A549 (cell line): ENCODE results near the gene BCORL1. TPM values are rescaled to one million over a fixed set of nuclear protein-coding genes. Genes with fewer than 3 reads are reported as not detected.

Source experiments
- ATAC-seq, 2 experiments: fragments of 200-7000 bp in 1 of 2; fragments of >200 bp in 1 of 2; cut with Nextera tagmentation in 1 of 2; cut with Tn5 transposase in 1 of 2; 3 replicates each; pipeline versions ENCODE4 v1.8.0 to v1.9.1; 2018 to 2020; ENCODE audit warnings: mild to moderate bottlenecking in 1 of 2, moderate library complexity in 1 of 2
- CTCF ChIA-PET: fragments of 300-600 bp; sonication (Branson Sonifier 250); formaldehyde crosslinking; extraction: SDS; loops from one replicate; lab custom pipeline; 2021; ENCODE audit warnings: antibody characterized with exemption, inconsistent platforms; lab: Yijun Ruan, JAX
- POLR2A ChIA-PET: fragments of 350-600 bp; formaldehyde crosslinking; extraction: SDS; loops from one replicate; lab custom pipeline; 2021; ENCODE audit warnings: antibody characterized with exemption, inconsistent platforms; lab: Yijun Ruan, JAX
- DNase-seq, 2 experiments: peaks; one replicate each; pipeline versions ENCODE4 v3.0.0 to v3.0.0-alpha.2; 2011 to 2016; ENCODE audit warnings: low read depth in 1 of 2, low spot score in 1 of 2
- FAIRE-seq: peaks from 2 replicates; lab custom pipeline; 2011; peaks lifted over from hg19 to GRCh38; lab: Jason Lieb, UNC
- H3K27ac ChIP-seq, 2 experiments: fragments of >200 bp; sonication (Bioruptor Twin); formaldehyde crosslinking; 3 replicates each; pipeline ENCODE4 v1.5.1; 2016 to 2017
- H3K4me1 ChIP-seq: fragments of >200 bp; sonication (Bioruptor Twin); formaldehyde crosslinking; 3 replicates; pipeline ENCODE4 v1.6.1; 2016
- H3K4me2 ChIP-seq: fragments of >200 bp; sonication (Bioruptor Twin); formaldehyde crosslinking; 3 replicates; pipeline ENCODE4 v1.6.1; 2016
- H3K4me3 ChIP-seq: fragments of >200 bp; sonication (Bioruptor Twin); formaldehyde crosslinking; 3 replicates; pipeline ENCODE4 v1.5.1; 2016
- H3K9me3 ChIP-seq: fragments of >200 bp; sonication (Bioruptor Twin); formaldehyde crosslinking; 3 replicates; pipeline ENCODE4 v1.6.1; 2016
- BHLHE40 ChIP-seq: IDR thresholded peaks from 2 replicates; pipeline ENCODE4 v1.6.1; 2012; ENCODE audit warnings: low read depth, low read length, inconsistent platforms
- CBX2 ChIP-seq: fragments of 200-600 bp; sonication (generic); IDR thresholded peaks from 2 replicates; pipeline ENCODE4 v1.6.1; 2016; ENCODE audit warnings: low read depth, mild to moderate bottlenecking, borderline replicate concordance
- CHD4 ChIP-seq: fragments of 200-600 bp; sonication (generic); IDR thresholded peaks from 2 replicates; pipeline ENCODE4 v1.6.1; 2016; ENCODE audit warnings: antibody characterized with exemption, mild to moderate bottlenecking, borderline replicate concordance
- CTCF ChIP-seq: fragments of >200 bp; sonication (Bioruptor Twin); formaldehyde crosslinking; IDR thresholded peaks from 3 replicates; pipeline ENCODE4 v1.5.1; 2016
- FOXS1 ChIP-seq: fragments of 250-450 bp; sonication (Bioruptor Pico); IDR thresholded peaks from 2 replicates; pipeline ENCODE4 v1.5.0; 2020; ENCODE audit warnings: mild to moderate bottlenecking, moderate library complexity
- HOXB13 ChIP-seq: fragments of 250-450 bp; sonication (Bioruptor Pico); IDR thresholded peaks from 2 replicates; pipeline ENCODE4 v1.5.0; 2020; ENCODE audit warnings: low read depth, mild to moderate bottlenecking, moderate library complexity
- HOXB5 ChIP-seq: fragments of 250-450 bp; sonication (Bioruptor Pico); IDR thresholded peaks from 2 replicates; pipeline ENCODE4 v1.5.0; 2020; ENCODE audit warnings: mild to moderate bottlenecking, moderate library complexity
- KDM5A ChIP-seq: fragments of 200-600 bp; sonication (generic); IDR thresholded peaks from 2 replicates; pipeline ENCODE4 v1.6.1; 2016; ENCODE audit warnings: antibody characterized with exemption, mild to moderate bottlenecking
- MAFK ChIP-seq: fragments of 450-650 bp; IDR thresholded peaks from 2 replicates; pipeline ENCODE4 v1.6.1; 2014; ENCODE audit not compliant: partially characterized antibody
- MAX ChIP-seq: IDR thresholded peaks from 2 replicates; pipeline ENCODE4 v1.6.1; 2012
- MAZ ChIP-seq: fragments of 150-350 bp; IDR thresholded peaks from 2 replicates; pipeline ENCODE4 v1.6.1; 2014; ENCODE audit warnings: antibody characterized with exemption, low read depth, low read length, borderline replicate concordance
- NFE2L2 ChIP-seq: fragments of 150-350 bp; conservative IDR thresholded peaks from 2 replicates; pipeline ENCODE4 v1.6.1; 2014; ENCODE audit warnings: low read length
- PHF8 ChIP-seq: fragments of 200-600 bp; sonication (generic); IDR thresholded peaks from 2 replicates; pipeline ENCODE4 v1.6.1; 2016; ENCODE audit warnings: low read depth, mild to moderate bottlenecking, antibody characterized with exemption, moderate library complexity, borderline replicate concordance
- REST ChIP-seq: fragments of 200-600 bp; sonication (generic); IDR thresholded peaks from 2 replicates; pipeline ENCODE4 v1.6.1; 2016; ENCODE audit warnings: antibody characterized with exemption, mild to moderate bottlenecking, moderate library complexity
- RFX5 ChIP-seq: fragments of 450-650 bp; IDR thresholded peaks from 2 replicates; pipeline ENCODE4 v1.7.1; 2014; ENCODE audit warnings: antibody characterized with exemption, mild to moderate bottlenecking, moderate library complexity
- TFCP2L1 ChIP-seq: fragments of 250-450 bp; sonication (Bioruptor Pico); IDR thresholded peaks from 2 replicates; pipeline ENCODE4 v1.5.0; 2021; ENCODE audit warnings: mild to moderate bottlenecking
- ZC3H11A ChIP-seq: fragments of 450-650 bp; IDR thresholded peaks from 2 replicates; pipeline ENCODE4 v1.6.1; 2014; ENCODE audit warnings: antibody characterized with exemption, mild to moderate bottlenecking
- ZNF302 ChIP-seq: fragments of 250-450 bp; sonication (Bioruptor Pico); IDR thresholded peaks from 2 replicates; pipeline ENCODE4 v1.9.0; 2021; ENCODE audit warnings: inconsistent platforms, mild to moderate bottlenecking, moderate library complexity
- ZSCAN20 ChIP-seq: fragments of 250-450 bp; sonication (Bioruptor Pico); IDR thresholded peaks from 2 replicates; pipeline ENCODE4 v1.8.0; 2022; ENCODE audit warnings: mild to moderate bottlenecking, moderate library complexity
- WGBS: methylation state at CpG from one replicate; pipeline ENCODE4 v1.1.6; 2017; ENCODE audit errors: missing lambda C conversion rate; 5-methylcytosine and 5-hydroxymethylcytosine counted together
- polyA plus RNA-seq, 4 experiments: library from polyadenylated mRNA; depleted of rRNA in 3 of 4; stranded (reverse); fragments of >200 nt; fragmentation: RNase III in 1 of 4; extraction: RNeasy Plus Mini Kit Qiagen cat#74134 plus additional on column Dnase treatment in 1 of 4; gene quantifications; 2 replicates in 3 of 4; 3 replicates in 1 of 4; pipeline ENCODE4 v1.2.3, GENCODE V29; 2011 to 2017
- TF ChIP-seq, protein P1 (sequence below): fragments of 150-350 bp; IDR thresholded peaks from 2 replicates; pipeline ENCODE4 v1.6.1; 2014; ENCODE audit warnings: low read depth, mild to moderate bottlenecking, low read length
- TF ChIP-seq, protein P2 (sequence below): IDR thresholded peaks from 2 replicates; pipeline ENCODE4 v1.6.1; 2012
- TF ChIP-seq, protein P3 (sequence below): fragments of 450-650 bp; IDR thresholded peaks from 2 replicates; pipeline ENCODE4 v1.6.1; 2014; ENCODE audit warnings: antibody characterized with exemption

BCORL1 gene
- polyA plus RNA-seq, 2 of the 4 experiments (the other 2 are of a cell fraction): 1.4 to 6.1 TPM

DNA sequence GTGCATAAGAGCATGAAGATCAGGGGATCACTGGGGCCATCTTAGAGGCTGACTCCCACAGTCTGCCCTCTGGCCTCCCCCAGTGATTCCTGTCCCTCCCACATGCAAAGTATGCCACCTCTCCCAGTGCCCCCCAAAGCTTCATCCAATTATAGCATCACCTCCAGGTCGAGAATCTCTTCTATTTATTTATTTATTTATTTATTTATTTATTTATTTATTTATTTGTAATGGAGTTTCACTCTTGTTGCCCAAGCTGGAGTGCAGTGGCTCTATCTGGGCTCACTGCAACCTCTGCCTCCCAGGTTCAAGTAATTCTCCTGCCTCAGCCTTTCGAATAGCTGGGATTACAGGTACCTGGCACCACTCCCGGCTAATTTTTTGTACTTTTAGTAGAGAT lies 50.1 kb downstream of the BCORL1 start:
- no peak for ATAC-seq
- WGBS: 79% methylated on average over 3 of the region's 3 CpGs
- Histone ChIP-seq H3K4me2 (no peak overlapping the region), H3K9me3 (no peaks in the 10 kb centered on the region), H3K4me3 (no peak overlapping the region), H3K4me1 (no peaks in the 10 kb centered on the region), H3K27ac (no peak overlapping the region)
- DNase-seq: no peak
- ChIA-PET POLR2A (interaction anchor here (1.1 kb wide), 1 partner anchor 101 kb away, joined by 3 read pairs; no protein-coding TSS in a partner anchor), CTCF (interaction anchor here (0.9 to 4.0 kb wide), 3 partner anchors 9 to 306 kb away, joined by 3 to 15 read pairs (median 4); no protein-coding TSS in a partner anchor)
- no peak for FAIRE-seq
- TF ChIP-seq CBX2 (no peak), ZC3H11A (peak; percentile 51; the same call in 1 of the 2 replicates)
- TF ChIP-seq, protein P1, sequence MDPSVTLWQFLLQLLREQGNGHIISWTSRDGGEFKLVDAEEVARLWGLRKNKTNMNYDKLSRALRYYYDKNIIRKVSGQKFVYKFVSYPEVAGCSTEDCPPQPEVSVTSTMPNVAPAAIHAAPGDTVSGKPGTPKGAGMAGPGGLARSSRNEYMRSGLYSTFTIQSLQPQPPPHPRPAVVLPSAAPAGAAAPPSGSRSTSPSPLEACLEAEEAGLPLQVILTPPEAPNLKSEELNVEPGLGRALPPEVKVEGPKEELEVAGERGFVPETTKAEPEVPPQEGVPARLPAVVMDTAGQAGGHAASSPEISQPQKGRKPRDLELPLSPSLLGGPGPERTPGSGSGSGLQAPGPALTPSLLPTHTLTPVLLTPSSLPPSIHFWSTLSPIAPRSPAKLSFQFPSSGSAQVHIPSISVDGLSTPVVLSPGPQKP: no peak

GRCh38 chrX:130034178-130034577 lies 51.7 kb downstream of the BCORL1 start:
- H3K4me3 ChIP-seq: no peak overlapping the region
- ATAC-seq: no peak
- TF ChIP-seq MAZ: no peak
- TF ChIP-seq RFX5: no peak
- TF ChIP-seq HOXB5 (CRISPR knock-in tag): no peak
- no peak for TF ChIP-seq PHF8
- TF ChIP-seq BHLHE40: no peak
- no peak for TF ChIP-seq KDM5A
- TF ChIP-seq REST: no peak
- no peak for TF ChIP-seq NFE2L2
- no peak for TF ChIP-seq MAFK
- TF ChIP-seq ZC3H11A: no peak
- WGBS: 87% methylated on average over 5 of the region's 7 CpGs
- no peak overlapping the region for H3K4me2 ChIP-seq
- H3K27ac ChIP-seq: no peak overlapping the region
- H3K4me1 ChIP-seq: no peaks in the 10 kb centered on the region
- H3K9me3 ChIP-seq: no peaks in the 10 kb centered on the region
- POLR2A ChIA-PET: no interaction called here
- FAIRE-seq: no peak
- no peak for DNase-seq
- CTCF ChIA-PET: interaction anchor here (0.7 to 4.0 kb wide), 3 partner anchors 109 to 429 kb away, joined by 3 to 15 read pairs (median 3); no protein-coding TSS in a partner anchor

GRCh38 chrX:130039847-130040246 lies 57.4 kb downstream of the BCORL1 start:
- ATAC-seq (no peak), FAIRE-seq (no peak)
- H3K9me3 ChIP-seq: no peaks in the 10 kb centered on the region
- no peak overlapping the region for H3K27ac ChIP-seq
- no peaks in the 10 kb centered on the region for H3K4me1 ChIP-seq
- H3K4me2 ChIP-seq: no peak overlapping the region
- no peak overlapping the region for H3K4me3 ChIP-seq
- TF ChIP-seq MAX (no peak), MAFK (no peak), FOXS1 (CRISPR knock-in tag) (no peak), ZNF302 (CRISPR knock-in tag) (no peak), TFCP2L1 (CRISPR knock-in tag) (no peak), HOXB13 (CRISPR knock-in tag) (no peak), CTCF (no peak), ZSCAN20 (no peak), CHD4 (no peak)
- TF ChIP-seq, protein P2, sequence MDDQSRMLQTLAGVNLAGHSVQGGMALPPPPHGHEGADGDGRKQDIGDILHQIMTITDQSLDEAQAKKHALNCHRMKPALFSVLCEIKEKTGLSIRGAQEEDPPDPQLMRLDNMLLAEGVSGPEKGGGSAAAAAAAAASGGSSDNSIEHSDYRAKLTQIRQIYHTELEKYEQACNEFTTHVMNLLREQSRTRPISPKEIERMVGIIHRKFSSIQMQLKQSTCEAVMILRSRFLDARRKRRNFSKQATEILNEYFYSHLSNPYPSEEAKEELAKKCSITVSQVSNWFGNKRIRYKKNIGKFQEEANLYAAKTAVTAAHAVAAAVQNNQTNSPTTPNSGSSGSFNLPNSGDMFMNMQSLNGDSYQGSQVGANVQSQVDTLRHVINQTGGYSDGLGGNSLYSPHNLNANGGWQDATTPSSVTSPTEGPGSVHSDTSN: no peak
- TF ChIP-seq, protein P3, sequence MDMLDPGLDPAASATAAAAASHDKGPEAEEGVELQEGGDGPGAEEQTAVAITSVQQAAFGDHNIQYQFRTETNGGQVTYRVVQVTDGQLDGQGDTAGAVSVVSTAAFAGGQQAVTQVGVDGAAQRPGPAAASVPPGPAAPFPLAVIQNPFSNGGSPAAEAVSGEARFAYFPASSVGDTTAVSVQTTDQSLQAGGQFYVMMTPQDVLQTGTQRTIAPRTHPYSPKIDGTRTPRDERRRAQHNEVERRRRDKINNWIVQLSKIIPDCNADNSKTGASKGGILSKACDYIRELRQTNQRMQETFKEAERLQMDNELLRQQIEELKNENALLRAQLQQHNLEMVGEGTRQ: no peak
- TF ChIP-seq, protein P1: no peak
- TF ChIP-seq, all 56 proteins: peak for 0
- 92% methylated on average over 2 of the region's 2 CpGs for whole genome bisulfite sequencing
- POLR2A ChIA-PET: interaction anchor here (0.6 kb wide), 1 partner anchor 71 kb away, joined by 3 read pairs; no protein-coding TSS in a partner anchor
- CTCF ChIA-PET: interaction anchor here (1.3 to 3.6 kb wide), 3 partner anchors 12 to 40 kb away, joined by 6 to 23 read pairs (median 10); no protein-coding TSS in a partner anchor
- DNase-seq: no peak
